ENCODE measurements around the gene CLTCL1. TPM values are rescaled to one million over a fixed set of nuclear protein-coding genes. Genes with fewer than 3 reads are reported as not detected.

CLTCL1 gene
- total RNA-seq, 4 donors from 2014 or later = 1.0 to 20.5 (median 11.4) TPM

DNA sequence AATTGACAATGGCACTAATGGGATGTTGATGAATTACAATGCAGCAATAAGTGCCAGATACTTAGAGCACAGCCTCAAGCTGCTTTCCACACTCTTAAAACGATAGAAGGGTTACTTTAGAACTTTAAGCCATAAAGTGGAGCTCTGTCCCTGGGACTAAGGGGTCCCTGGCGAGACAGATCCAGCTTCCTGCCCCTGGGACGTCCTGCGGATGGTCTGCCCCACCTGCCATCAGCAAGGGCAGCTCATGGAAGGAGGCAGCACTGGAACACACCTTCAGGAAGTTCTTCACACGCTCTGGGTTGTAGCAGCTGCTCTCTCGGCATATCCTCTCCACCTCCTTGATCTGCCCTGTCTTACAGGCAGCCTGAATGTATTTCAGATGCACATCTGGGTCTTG, 67.9 kb downstream of the CLTCL1 start:
- DNase-seq = no peak
- H3K36me3 ChIP-seq = no peaks in the 10 kb centered on the region
- H3K4me3 ChIP-seq = no peak overlapping the region
- H3K27ac ChIP-seq = no peak overlapping the region
- intact Hi-C loops (cut with DNase I; ENCODE audit: low total_unique reads) = no loop called here
- H3K27me3 ChIP-seq = no peaks in the 10 kb centered on the region
- H3K4me1 ChIP-seq = no peaks in the 10 kb centered on the region
- no peak for TF ChIP-seq POLR2A (IDR thresholded peaks at IDR 0.05)
- TF ChIP-seq, protein P1, sequence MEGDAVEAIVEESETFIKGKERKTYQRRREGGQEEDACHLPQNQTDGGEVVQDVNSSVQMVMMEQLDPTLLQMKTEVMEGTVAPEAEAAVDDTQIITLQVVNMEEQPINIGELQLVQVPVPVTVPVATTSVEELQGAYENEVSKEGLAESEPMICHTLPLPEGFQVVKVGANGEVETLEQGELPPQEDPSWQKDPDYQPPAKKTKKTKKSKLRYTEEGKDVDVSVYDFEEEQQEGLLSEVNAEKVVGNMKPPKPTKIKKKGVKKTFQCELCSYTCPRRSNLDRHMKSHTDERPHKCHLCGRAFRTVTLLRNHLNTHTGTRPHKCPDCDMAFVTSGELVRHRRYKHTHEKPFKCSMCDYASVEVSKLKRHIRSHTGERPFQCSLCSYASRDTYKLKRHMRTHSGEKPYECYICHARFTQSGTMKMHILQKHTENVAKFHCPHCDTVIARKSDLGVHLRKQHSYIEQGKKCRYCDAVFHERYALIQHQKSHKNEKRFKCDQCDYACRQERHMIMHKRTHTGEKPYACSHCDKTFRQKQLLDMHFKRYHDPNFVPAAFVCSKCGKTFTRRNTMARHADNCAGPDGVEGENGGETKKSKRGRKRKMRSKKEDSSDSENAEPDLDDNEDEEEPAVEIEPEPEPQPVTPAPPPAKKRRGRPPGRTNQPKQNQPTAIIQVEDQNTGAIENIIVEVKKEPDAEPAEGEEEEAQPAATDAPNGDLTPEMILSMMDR (IDR thresholded peaks at IDR 0.05) = no peak
- no peaks in the 10 kb centered on the region for H3K9me3 ChIP-seq

DNA sequence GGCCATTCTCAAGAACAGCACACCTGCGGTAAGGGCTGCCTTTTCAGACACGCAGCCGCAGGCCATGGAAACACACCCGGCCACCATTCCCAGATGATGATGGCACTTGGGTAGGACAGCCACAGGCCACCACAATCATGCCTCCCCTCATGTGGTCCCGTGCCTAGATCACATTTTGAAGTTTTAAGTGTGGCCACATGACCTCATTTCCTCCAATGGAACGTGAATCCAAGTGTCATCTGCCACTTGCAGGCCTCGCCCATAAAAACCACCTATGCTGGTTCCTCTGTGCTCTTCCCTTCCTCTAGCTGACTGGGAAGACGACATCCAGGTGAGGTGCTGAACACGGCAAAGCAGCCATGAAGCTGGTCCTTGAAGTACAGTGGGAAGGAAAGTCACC, 68.4 kb downstream of the CLTCL1 start:
- Histone ChIP-seq H3K4me1 (no peaks in the 10 kb centered on the region), H3K36me3 (no peaks in the 10 kb centered on the region), H3K4me3 (no peak overlapping the region), H3K9me3 (no peaks in the 10 kb centered on the region), H3K27ac (no peak overlapping the region), H3K27me3 (no peaks in the 10 kb centered on the region)
- DNase-seq = no peak
- no peak for TF ChIP-seq POLR2A (IDR thresholded peaks at IDR 0.05)
- TF ChIP-seq, protein P1 (IDR thresholded peaks at IDR 0.05) = no peak
- intact Hi-C loops (cut with DNase I; ENCODE audit: low total_unique reads) = no loop called here

DNA sequence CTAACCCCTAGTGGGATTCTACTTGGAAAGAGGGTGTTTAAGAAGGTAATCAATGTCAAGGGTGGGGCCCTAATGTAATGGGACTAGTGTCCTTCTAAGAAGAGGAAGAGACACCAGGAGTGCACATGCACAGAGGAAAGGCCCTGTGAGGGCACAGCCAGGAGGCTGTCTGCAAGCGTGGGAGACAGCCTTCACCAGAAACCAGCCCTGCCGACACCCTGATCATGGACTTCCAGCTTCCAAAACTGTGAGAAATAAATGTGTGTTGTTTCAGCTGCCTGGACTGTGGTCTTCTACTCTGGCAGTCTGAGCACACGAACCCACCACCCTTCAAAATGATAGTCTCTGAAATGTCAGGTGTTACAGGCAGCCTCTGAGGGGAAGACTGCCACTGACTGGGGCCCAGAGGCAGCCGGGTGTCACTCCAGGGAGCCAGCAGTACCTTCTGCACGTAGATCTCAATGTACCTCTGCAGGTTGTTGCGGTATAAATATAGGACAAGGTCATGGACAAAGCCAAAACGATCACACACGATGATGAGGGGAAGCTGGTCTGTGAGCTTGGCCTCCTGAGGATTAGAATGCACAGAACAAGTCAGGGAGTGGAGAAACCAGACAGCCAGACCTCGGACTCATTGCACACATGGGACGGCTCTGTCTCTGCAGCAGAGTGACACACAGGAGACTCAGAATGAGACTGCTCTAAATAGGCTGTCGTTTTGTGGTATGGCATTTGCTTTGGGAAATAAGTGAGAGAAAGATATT, 69.1 kb downstream of the CLTCL1 start:
- H3K36me3 ChIP-seq = no peaks in the 10 kb centered on the region
- no peak for DNase-seq
- intact Hi-C loops (cut with DNase I; ENCODE audit: low total_unique reads) = no loop called here
- no peaks in the 10 kb centered on the region for H3K4me1 ChIP-seq
- no peaks in the 10 kb centered on the region for H3K9me3 ChIP-seq
- TF ChIP-seq, protein P1 (IDR thresholded peaks at IDR 0.05) = no peak
- no peak for TF ChIP-seq POLR2A (IDR thresholded peaks at IDR 0.05)
- no peak overlapping the region for H3K4me3 ChIP-seq
- no peak overlapping the region for H3K27ac ChIP-seq
- no peaks in the 10 kb centered on the region for H3K27me3 ChIP-seq

DNA sequence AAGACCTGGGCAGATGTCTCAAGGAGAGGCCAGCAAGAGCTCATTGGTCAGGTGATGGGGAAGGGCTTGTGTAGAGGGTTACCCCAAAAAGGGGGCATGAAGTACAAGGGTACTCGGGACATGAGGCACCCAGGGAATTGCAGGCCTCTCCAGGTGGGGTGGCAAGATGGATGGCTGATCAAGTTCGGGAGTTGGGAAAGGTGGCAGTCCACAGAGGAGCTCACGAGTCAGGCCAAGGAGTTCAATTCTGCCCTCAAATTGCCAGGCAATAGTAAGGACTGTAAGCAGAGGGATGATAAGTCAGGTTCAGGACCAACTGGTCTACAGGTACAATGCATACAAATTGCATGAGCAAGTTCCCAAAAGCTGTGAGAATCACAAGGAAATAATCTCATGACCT, 70.7 kb downstream of the CLTCL1 start:
- Histone ChIP-seq H3K4me1 (no peaks in the 10 kb centered on the region), H3K36me3 (no peaks in the 10 kb centered on the region), H3K27ac (no peak overlapping the region), H3K27me3 (no peaks in the 10 kb centered on the region), H3K4me3 (no peak overlapping the region), H3K9me3 (no peaks in the 10 kb centered on the region)
- intact Hi-C loops (cut with DNase I; ENCODE audit: low total_unique reads) = no loop called here
- TF ChIP-seq, protein P1 (IDR thresholded peaks at IDR 0.05) = no peak
- TF ChIP-seq POLR2A (IDR thresholded peaks at IDR 0.05) = no peak
- DNase-seq = no peak

DNA sequence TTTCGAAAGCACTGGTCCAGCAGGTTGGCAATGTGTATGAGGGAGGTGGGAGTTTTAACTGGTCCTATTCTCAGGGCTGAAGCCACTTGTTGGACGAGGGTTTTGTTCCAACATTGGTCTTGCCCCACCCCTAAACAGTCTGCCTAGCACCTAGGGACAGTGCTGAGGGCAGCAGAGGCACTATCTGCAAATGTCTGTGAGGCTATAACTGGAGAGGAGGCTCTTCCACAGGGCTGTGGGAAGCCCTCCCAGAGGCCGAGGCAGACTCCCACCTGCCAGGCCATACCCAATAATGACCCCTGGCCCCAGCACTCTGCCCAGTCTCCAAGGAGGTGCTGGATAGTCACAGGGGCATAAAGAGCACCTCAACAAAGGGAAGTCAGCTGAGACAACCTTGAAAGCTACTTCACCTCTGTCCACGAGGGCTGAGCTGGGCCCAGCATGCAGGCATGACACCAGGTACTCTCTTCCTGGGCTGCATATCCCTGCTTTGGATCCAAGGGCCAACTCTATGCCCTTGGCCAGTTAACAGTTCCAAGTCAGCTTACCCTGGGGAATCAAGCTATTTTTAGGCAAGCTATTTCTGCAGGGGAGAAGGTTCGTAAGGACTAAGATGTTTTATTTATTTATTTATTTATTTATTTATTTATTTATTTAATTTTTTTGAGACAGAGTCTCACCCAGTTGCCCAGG, 72.8 kb downstream of the CLTCL1 start:
- H3K4me3 ChIP-seq = no peak overlapping the region
- no peaks in the 10 kb centered on the region for H3K4me1 ChIP-seq
- TF ChIP-seq POLR2A (IDR thresholded peaks at IDR 0.05) = no peak
- TF ChIP-seq, protein P1 (IDR thresholded peaks at IDR 0.05) = no peak
- intact Hi-C loops (cut with DNase I; ENCODE audit: low total_unique reads) = no loop called here
- no peaks in the 10 kb centered on the region for H3K27me3 ChIP-seq
- DNase-seq = no peak
- H3K9me3 ChIP-seq = no peaks in the 10 kb centered on the region
- no peaks in the 10 kb centered on the region for H3K36me3 ChIP-seq
- H3K27ac ChIP-seq = no peak overlapping the region
